ENCODE results near the gene WWTR1.
A peak's percentile ranks its signal among the peaks of the same experiment; 100 is the strongest.

The WWTR1 gene

DNA sequence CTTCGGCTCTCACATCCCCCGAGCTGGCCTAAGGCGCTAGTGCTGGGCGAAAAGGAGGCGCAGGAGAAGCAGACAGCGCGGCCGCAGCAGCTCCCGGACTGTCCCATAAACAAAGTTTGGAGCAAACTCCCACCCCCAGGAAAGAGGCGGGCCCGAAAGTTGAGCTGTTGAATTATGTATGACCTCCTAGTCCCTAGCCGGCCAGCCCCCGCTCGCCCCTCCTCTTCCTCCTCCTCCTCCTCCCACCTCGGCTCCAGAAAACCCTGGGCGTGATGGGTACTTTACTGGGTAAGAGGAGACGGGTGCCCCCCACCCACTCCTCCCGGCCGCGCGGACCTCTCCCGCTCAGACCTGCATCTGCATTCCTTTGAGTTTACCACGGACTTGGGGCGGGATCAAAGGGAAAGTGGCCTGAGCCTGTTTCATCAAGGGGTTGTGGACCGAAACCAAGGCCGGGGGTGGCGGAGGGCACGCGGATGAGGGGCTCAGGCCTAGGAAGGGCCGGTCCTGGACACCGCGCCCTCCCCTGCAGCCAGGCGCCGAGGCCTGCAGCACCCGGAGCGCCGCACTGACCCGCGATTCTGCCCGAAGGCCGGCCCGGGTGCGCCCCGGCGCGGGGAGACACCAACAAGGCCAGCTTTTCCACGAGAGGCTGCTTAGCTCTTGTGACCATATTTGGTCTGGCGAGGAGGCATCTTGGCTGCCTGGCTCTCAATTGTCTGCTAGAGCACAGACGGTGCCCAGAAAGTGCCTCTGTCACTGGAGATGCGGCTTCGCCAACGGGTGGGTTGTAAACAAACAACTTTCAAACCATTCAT is at the start of gene WWTR1:
Gene WWTR1, minus strand, starts transcription at position 100 of the 818 bp plus-strand sequence. CDS start 719 bp downstream, outside the sequence.
- DNase-seq = peak; percentile 18

DNA sequence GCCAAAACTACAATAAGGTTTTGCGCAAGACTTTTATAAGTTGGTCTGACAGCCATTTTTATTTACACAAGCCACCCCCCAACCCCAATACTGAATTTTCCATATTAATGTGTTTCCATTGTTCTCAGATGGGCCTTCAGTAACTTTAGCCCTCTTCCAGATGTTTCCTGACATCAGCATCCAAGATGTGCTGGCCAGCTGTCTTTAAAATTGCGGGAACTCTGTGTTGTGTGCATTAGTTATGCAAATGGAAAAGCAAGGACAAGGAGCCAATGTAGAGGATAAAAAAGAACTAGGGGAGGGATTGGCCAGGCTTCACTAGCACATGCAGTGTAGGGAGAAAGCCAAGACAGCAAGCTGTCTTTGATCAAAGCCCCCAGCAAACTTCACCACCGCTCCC is 49.1 kb upstream of the WWTR1 start:
- no peak for DNase-seq

GRCh38 chr3:149705416-149705815 is 47.6 kb upstream of the WWTR1 start:
- no peak for DNase-seq

- DNase-seq = no peak
Measured at GRCh38 chr3:149703466-149703865, 45.6 kb upstream of the WWTR1 start.

GRCh38 chr3:149702691-149703441 is 45.0 kb upstream of the WWTR1 start:
- no peak for DNase-seq

- DNase-seq = no peak
Measured at GRCh38 chr3:149701977-149702350, 44.1 kb upstream of the WWTR1 start.

DNA sequence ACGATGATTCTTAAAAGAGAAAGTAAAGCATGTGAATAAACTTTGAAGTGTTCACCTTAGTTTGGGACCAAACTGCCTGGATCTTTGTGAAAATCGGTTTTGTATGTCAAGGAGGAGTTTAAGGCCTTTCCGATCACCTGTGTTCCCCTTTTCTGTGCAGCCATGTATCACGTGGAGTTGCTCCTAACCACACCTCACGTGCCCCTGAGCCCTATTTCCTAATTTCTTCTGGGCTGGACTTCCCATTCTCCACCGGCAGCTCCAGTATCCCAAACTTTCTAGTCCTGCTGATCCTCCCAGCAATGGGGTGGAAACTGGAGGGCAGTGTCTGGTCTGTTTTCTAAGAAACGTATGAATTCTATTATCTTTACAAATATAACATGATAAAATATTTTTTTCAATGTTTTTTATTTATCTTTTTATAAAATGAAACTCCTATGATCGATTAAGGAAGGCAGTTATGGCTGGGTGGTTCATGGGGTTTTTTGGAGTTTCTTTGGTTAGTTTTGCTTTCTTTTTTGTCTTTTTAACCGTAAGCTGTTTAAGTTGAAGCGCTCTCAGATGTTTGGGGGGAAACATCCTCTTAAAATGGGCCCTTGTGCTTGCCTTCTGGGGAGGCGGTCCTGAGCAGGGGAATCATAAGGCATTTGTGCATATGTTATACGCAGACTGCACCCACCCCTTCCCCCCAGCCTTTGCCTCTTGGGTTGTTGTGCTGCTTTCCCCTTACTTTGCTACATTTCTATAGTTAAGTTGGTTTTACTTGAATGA is 43.6 kb upstream of the WWTR1 start:
- no peak for DNase-seq

- DNase-seq = no peak
Measured at GRCh38 chr3:149688122-149688757, 30.4 kb upstream of the WWTR1 start.

GRCh38 chr3:149686996-149687395 is 29.2 kb upstream of the WWTR1 start:
- DNase-seq = no peak

DNA sequence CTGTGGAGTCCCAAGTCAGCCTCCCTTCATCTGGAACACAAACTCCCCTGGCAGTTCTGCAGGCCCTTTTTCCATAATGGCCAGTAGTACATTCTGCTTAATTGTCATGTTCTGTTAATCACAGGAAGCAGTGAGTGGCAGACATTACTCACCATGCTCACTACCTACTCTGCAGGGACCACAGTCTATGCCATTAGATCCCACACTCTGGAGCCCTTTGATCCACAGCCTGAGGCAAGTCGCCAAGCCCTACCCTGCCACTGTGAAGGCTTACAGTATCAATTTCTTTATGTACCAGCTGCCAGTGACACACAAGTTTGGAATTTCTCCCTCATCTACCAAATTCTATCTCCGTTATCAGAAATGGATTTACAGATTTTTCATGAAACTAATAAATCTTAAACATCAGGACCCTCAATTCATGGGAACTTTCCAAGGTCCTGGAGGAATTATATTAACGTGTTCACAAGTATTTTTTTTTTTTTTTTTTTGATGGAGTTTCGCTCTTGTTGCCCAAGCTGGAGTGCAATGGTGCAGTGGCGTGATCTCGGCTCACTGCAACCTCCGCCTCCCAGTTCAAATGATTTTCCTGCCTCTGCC is 20.6 kb upstream of the WWTR1 start:
- DNase-seq = no peak

DNA sequence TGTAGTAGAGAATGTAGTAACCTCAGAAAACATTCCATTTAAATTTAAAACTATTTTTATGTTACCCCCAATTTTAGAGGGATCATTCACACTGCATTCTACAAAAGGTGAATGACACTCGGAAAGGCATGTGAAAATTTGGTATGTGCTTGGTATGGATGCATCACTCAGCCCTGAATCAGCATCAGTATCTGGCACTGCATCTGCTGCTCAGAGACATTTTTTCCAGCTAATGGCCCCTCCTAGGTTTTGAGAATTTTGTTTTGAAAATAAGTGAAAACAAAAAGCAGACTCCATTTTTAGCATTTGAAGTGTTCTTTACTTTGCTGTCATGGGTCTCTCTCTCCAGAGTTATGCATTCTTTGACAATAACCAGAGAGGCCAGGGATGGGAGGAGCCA is 15.6 kb upstream of the WWTR1 start:
- no peak for DNase-seq

DNA sequence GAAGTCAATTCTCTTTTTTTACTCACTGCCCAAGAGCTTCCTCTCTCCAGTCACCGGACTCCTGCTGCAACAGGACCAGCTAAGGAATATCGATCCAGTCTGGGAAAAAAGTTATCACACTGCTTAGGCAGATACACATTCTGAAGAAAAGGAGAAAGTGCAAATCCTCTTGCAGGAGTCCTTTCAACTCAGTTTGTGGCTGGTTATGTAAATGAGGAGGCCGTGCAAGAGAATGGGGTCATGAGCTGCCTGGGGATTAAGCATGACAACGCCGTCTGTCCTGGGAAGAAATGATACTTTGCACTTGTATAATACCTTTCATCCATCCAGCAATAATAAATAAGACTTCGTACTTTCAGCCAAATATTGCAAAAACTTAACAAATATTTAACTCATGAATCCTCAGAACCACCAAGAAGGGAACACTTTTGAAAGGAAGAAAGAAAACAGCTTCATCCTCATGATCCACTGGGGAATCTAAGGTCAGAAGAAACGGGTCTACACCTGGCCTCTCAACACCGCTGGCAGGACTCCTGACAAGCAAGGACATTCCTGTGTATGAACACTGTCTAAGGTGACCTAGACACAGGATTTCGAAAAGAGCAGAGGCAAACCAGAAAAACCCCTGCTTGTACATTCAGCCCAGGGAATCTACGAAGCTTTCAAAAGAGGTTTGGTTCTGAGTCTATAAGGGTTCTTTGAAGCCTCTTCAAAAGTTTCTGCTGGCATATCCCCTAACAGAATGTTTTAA is 13.1 kb upstream of the WWTR1 start:
- DNase-seq = no peak

- no peak for DNase-seq
Measured at GRCh38 chr3:149667576-149667975, 9.8 kb upstream of the WWTR1 start.

- DNase-seq = no peak
Measured at GRCh38 chr3:149663966-149664365, 6.1 kb upstream of the WWTR1 start.

DNA sequence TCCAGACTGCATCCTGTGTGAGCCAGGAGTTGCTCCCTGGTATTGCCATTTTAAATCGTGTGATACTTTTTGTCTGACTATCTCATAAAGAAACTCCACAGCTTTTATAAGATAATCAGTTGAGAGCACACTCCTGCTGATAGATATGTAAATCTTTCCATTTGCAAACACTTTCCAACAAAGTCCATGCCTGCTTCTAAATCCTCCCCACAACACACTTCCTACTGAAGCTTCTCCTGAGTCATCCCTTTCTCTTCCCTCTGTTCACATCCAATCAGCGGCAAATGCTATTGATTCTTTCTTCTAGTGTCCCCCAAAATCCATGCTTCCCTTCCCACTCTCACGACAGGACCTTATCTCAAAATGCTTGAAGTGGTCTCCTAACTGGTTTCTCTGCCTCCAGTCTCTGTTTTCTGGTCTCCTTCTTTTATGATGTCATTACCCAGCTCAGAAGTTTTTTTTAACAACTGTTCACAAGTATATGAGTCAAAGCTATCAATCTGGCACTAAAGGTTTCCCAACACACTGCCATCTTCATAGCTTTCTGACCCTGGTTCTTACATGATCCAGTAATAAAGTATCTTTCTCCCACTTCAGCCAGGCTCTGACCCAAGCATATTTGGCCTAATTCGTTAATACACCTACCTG is 4.5 kb upstream of the WWTR1 start:
- no peak for DNase-seq

DNA sequence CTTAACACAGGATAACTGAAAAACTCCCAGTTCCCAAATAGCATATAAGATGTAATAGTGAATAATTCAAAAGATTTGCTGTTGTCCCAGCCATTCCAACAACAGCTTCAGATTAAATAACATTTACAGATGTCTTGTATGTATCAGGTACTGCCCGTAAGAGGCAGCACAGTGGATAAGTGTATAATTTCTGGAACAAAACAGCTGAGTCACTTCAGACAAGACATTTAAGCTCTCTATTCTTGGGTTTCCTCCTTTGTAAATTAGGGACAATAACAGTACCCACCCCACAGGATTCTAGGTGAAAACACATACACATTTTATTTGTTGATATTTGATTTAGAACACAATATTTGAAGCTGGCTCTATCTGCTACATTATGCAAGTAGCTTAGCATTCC is 2.6 kb upstream of the WWTR1 start:
- no peak for DNase-seq

GRCh38 chr3:149658744-149659497 is 1.1 kb upstream of the WWTR1 start:
- DNase-seq = no peak

DNA sequence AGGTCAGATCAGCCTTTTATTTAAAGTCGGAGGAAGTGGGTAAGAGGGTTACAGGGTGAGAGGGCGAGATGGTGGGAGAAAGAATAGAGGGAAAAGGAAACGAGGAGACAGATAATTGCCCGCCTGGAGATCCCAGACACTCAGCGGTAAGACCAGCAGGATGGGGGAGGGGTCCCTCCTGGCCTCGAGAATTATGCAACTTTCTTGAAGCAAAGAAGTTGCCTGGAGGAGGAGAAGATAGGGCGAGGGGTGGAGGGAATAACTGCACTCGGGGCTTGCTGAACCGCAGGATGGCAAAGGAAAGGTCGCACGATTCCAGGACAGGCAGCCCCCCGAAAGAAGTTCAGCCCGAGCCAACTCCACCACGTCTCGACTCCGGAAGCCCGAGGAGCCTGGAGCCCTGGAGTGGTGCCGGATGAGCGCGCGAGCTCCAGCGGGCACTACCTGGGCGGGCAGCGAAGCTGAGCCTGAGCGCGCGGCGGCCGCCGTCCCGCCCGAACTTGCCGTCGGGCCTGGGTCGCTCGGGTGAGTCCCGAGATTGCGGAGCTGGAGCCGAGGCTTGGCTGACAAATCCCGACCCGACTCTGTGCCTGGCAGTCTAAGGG is 402 bp downstream of the WWTR1 start:
- DNase-seq = no peak

DNA sequence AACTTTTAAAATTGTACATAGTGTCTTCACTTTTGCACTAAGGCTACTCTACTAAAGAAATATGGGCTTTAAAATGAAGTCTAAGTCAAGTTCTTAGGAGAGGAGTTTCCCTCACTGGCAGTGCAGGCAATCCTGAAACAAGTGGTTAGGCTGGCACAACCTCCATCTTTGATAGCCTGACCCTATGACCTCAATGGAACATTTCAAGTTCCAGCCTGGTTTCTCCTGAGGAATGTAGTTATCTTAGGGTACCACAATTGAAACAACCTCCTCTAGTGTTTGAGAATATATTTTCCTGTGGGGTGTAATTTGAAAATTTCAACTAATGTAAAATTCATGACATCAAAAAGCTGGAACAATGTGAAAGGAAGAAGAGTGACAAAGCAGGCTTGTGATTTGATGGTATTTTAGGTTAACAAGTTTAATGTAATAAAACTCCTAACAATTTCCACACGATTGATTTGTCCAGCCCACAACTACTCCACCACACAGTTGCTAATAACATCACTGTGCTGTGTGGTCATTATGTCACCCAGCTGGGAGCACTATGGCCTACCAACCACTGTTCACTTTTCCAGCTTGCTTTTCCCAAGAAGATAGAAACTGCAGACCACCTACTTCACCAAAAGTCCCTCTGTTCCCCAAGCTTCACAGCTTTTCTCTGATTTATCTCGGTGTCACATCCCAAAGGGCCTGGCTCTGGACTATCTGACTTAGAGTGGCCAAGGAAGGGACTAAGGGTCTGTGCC is 1.8 kb downstream of the WWTR1 start:
- no peak for DNase-seq

All from CD4-positive, alpha-beta T cell treated with Interleukin-6 for 4 hours (primary cell).